ENCODE measurements around the gene SVIL. TPM values are rescaled to one million over a fixed set of nuclear protein-coding genes. Genes with fewer than 3 reads are reported as not detected.

Gene SVIL
- total and polyA plus RNA-seq, 7 donors: 70.6 to 1,728 (median 792) TPM

DNA sequence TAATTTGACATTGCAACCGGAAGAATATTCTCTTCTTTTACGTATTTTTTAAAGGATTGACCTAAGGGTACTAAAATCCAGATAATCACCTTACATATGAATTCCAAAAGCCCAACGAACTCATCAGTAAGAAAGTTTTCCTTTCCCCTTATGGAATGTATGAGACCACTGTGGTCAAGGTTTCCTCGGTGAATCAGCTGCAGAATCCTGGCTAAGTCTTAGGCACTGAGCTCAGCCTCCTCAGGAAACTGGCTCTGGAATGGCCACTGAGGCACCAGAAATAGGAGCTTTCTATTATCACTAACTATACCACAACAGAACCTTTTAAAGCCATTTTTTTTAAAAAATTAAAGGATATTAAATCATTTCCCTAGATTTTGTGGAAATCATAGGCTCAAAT, 21.0 kb downstream of the SVIL start:
- Histone ChIP-seq H3K4me3 (no peak overlapping the region), H3K27me3 (ENCODE audit: insufficient read depth in 3 of 3, low read length in 2 of 3) (no peaks in the 10 kb centered on the region), H3K27ac (peak overlapping the region; percentile 94), H3K36me3 (ENCODE audit: insufficient read depth in 1 of 2, low read depth in 1 of 2) (peaks cover 0 to 52% of the 10 kb centered on the region in 2 donors), H3K4me1 (peaks cover 90% of the 10 kb centered on the region), H3K9me3 (no peaks in the 10 kb centered on the region)
- 48 to 73% (median 49%) methylated on average over 4 of the region's 4 CpGs for WGBS, 3 donors
- intact Hi-C loops (cut with DNase I): no loop called here
- TF ChIP-seq, protein P1, sequence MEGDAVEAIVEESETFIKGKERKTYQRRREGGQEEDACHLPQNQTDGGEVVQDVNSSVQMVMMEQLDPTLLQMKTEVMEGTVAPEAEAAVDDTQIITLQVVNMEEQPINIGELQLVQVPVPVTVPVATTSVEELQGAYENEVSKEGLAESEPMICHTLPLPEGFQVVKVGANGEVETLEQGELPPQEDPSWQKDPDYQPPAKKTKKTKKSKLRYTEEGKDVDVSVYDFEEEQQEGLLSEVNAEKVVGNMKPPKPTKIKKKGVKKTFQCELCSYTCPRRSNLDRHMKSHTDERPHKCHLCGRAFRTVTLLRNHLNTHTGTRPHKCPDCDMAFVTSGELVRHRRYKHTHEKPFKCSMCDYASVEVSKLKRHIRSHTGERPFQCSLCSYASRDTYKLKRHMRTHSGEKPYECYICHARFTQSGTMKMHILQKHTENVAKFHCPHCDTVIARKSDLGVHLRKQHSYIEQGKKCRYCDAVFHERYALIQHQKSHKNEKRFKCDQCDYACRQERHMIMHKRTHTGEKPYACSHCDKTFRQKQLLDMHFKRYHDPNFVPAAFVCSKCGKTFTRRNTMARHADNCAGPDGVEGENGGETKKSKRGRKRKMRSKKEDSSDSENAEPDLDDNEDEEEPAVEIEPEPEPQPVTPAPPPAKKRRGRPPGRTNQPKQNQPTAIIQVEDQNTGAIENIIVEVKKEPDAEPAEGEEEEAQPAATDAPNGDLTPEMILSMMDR (IDR thresholded peaks at IDR 0.05): no peak
- DNase-seq (no peak), ATAC-seq (no peak)

DNA sequence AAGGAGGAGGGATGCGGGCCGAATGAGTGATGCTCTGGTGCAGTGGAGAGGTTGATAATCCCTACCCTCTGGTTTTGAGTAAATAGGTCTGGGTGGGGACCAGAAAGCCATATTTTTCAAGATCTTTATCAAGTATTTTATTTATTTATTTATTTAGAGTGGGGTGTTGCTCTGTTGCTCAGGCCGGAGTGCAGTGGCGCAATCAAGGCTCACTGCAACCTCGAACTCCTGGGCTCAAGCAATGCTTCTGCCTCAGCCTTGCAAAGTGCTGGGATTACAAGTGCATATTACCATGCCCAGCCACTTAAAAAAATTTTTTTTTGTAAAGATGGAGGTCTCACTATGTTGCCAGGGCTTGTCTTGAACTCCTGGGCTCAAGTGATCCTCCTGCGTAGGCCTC, 21.6 kb downstream of the SVIL start:
- Histone ChIP-seq H3K4me3 (no peak overlapping the region), H3K36me3 (ENCODE audit: insufficient read depth in 1 of 2, low read depth in 1 of 2) (peaks cover 0 to 52% of the 10 kb centered on the region in 2 donors), H3K9me3 (no peaks in the 10 kb centered on the region), H3K4me1 (peaks cover 85% of the 10 kb centered on the region), H3K27ac (peak overlapping the region; percentile 94), H3K27me3 (ENCODE audit: insufficient read depth in 3 of 3, low read length in 2 of 3) (no peaks in the 10 kb centered on the region)
- DNase-seq: no peak
- ATAC-seq: no peak
- intact Hi-C loops (cut with DNase I): no loop called here
- WGBS, 3 donors: 60 to 83% (median 63%) methylated on average over 6 of the region's 6 CpGs
- TF ChIP-seq, protein P1 (IDR thresholded peaks at IDR 0.05): no peak

DNA sequence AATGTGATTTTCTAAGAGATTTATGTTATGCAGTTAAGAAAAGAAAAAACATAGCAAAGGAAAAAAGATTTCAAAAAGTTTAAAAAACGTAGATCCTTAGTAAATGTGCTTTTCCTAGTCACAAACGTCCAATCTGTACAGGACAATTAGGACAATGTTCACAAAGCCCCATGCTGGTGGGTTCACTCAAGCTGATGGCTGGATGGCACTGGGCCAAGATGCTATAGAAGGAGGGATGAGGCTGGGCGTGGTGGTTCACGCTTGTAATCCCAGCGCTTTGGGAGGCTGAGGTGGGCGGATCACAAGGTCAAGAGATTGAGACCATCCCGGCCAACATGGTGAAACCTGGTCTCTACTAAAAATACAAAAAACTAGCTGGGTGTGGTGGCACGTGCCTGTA, 22.1 kb downstream of the SVIL start:
- H3K36me3 ChIP-seq (ENCODE audit: insufficient read depth in 1 of 2, low read depth in 1 of 2): peaks cover 0 to 52% of the 10 kb centered on the region in 2 donors
- intact Hi-C loops (cut with DNase I): no loop called here
- TF ChIP-seq, protein P1 (IDR thresholded peaks at IDR 0.05): no peak
- peak overlapping the region; percentile 82 for H3K27ac ChIP-seq
- no peak for ATAC-seq
- no peaks in the 10 kb centered on the region for H3K27me3 ChIP-seq (ENCODE audit: insufficient read depth in 3 of 3, low read length in 2 of 3)
- peak overlapping the region; percentile 33 for H3K4me3 ChIP-seq
- no peaks in the 10 kb centered on the region for H3K9me3 ChIP-seq
- peaks cover 81% of the 10 kb centered on the region for H3K4me1 ChIP-seq
- WGBS, 3 donors: 56 to 75% (median 63%) methylated on average over 8 of the region's 8 CpGs
- no peak for DNase-seq

DNA sequence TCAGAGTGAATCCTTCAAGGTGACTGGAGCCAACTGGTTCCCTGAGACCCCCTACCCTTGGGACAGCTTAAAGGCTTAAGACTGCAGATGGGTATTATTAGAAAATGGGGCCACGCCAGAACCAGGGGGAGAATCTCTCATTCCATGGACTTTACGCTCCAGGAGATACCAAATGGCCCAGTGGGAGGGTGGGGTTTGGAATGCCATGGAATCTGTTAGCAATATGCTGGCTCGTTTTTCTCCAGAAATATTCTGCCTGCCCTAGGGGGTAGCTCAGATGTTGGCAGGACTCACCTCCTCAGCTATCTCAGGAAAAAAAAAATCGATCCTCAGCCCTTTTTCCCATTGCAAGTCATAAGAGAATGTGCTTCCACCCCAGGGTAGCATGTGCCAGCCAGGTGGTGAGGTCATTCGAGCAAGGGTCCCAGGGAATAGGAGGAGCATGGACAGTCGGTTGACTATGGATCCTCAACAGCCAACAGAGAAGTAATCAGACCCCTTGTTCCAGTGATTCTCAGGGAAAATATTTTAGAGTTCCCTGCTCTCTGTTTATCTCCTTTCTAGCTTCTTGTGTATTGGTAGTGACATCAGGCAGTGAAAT, 22.9 kb downstream of the SVIL start:
- peak overlapping the region; percentile 33 for H3K4me3 ChIP-seq

More for the DNA sequence above, 22.9 kb downstream of the SVIL start:
- H3K9me3 ChIP-seq: no peaks in the 10 kb centered on the region
- intact Hi-C loops (cut with DNase I): no loop called here
- no peaks in the 10 kb centered on the region for H3K27me3 ChIP-seq (ENCODE audit: insufficient read depth in 3 of 3, low read length in 2 of 3)
- TF ChIP-seq, protein P1 (IDR thresholded peaks at IDR 0.05): no peak
- DNase-seq: no peak
- peaks cover 0 to 48% of the 10 kb centered on the region in 2 donors for H3K36me3 ChIP-seq (ENCODE audit: insufficient read depth in 1 of 2, low read depth in 1 of 2)
- H3K4me1 ChIP-seq: peaks cover 80% of the 10 kb centered on the region
- WGBS, 3 donors: 25 to 46% (median 31%) methylated on average over 6 of the region's 6 CpGs
- no peak for ATAC-seq
- H3K27ac ChIP-seq: peak overlapping the region; percentile 82

All from psoas muscle (tissue), 8 donors.